ENCODE results near the gene MMP14. TPM values are rescaled to one million over a fixed set of nuclear protein-coding genes. Genes with fewer than 3 reads are reported as not detected.

The MMP14 gene
- total and polyA plus RNA-seq, 9 of the 15 experiments (the other 6 are each of a cell fraction or from before 2014, with no cell fraction given), result 0.36 to 5.8 (median 1.3) TPM; not detected in 2

DNA sequence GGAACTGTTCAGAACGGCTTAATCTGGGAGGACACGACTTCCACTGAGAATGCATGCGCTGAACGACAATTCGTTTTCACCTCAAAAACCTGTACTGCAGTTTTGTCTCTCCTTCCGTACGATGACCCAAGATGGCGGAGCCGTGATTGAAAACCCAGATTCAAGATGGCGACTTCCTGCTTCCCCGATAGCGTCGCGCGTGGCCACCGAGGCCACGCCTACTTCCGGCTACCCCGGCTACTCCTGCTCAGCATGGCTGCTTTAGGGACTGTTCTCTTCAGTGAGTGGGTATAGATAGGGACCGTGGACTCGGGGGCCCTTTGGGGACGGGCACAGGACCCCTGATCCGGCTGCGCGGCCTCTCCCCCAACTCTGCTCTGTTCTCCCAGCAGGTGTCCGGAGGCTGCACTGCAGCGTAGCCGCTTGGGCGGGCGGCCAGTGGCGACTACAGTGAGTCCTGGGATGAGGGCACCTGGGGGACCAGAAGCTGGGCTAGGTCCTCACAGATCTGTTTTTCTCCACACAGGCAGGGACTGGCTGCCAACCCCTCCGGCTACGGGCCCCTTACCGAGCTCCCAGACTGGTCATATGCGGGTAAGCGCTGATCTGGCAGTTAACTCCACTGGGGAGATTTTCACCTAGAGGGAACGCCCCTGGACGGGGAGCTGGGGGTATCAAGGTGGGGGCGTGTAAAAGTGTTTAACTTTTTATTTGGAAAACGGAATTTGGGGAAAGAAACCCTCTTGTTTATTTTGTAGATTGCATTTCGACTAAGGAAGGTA lies 6.5 kb upstream of the MMP14 start, which contains the start of gene MRPL52 (continued):
- peak; percentile 73 for TF ChIP-seq POLR2H (tag; IDR thresholded peaks at IDR 0.05; ENCODE audit: low read depth)
- peak; percentile 81; the same call in 1 of the 2 replicates for TF ChIP-seq ETV5 (CRISPR knock-in tag; IDR thresholded peaks at IDR 0.05; ENCODE audit: low read depth)
- no peak for TF ChIP-seq RERE (CRISPR knock-in tag; IDR thresholded peaks at IDR 0.05; ENCODE audit: borderline replicate concordance)
- peak; percentile 93 for TF ChIP-seq POLR2A (conservative IDR thresholded peaks at IDR 0.05)
- TF ChIP-seq, protein P1, sequence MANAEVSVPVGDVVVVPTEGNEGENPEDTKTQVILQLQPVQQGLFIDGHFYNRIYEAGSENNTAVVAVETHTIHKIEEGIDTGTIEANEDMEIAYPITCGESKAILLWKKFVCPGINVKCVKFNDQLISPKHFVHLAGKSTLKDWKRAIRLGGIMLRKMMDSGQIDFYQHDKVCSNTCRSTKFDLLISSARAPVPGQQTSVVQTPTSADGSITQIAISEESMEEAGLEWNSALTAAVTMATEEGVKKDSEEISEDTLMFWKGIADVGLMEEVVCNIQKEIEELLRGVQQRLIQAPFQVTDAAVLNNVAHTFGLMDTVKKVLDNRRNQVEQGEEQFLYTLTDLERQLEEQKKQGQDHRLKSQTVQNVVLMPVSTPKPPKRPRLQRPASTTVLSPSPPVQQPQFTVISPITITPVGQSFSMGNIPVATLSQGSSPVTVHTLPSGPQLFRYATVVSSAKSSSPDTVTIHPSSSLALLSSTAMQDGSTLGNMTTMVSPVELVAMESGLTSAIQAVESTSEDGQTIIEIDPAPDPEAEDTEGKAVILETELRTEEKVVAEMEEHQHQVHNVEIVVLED (CRISPR knock-in tag; IDR thresholded peaks at IDR 0.05), result peak; percentile 50; the same call in 1 of the 2 replicates
- TF ChIP-seq ZNF668 (CRISPR knock-in tag; IDR thresholded peaks at IDR 0.05), result no peak
- no peak for TF ChIP-seq BRF1 (IDR thresholded peaks at IDR 0.05; ENCODE audit: borderline replicate concordance, extremely low read depth, insufficient read length)
- peak; percentile 84 for TF ChIP-seq POLR2B (IDR thresholded peaks at IDR 0.05; ENCODE audit: low read depth, partially characterized antibody)
- no peak for TF ChIP-seq EHMT2 (IDR thresholded peaks at IDR 0.05)
- 0 out of 4 replicates have a peak, but pooled peaks of 1 of the 2 experiments have one; percentile 30 for TF ChIP-seq FOXA3 (CRISPR knock-in tag; conservative IDR thresholded peaks at IDR 0.05 in 1 of 2, IDR thresholded peaks at IDR 0.05 in 1 of 2)
- TF ChIP-seq HDAC1 (IDR thresholded peaks at IDR 0.05), result peak in 1 of 2 experiments; percentile 79; a peak in 2 of 4 replicates
- TF ChIP-seq, protein P2, sequence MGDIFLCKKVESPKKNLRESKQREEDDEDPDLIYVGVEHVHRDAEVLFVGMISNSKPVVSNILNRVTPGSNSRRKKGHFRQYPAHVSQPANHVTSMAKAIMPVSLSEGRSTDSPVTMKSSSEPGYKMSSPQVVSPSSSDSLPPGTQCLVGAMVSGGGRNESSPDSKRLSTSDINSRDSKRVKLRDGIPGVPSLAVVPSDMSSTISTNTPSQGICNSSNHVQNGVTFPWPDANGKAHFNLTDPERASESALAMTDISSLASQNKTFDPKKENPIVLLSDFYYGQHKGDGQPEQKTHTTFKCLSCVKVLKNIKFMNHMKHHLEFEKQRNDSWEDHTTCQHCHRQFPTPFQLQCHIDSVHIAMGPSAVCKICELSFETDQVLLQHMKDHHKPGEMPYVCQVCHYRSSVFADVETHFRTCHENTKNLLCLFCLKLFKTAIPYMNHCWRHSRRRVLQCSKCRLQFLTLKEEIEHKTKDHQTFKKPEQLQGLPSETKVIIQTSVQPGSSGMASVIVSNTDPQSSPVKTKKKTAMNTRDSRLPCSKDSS (IDR thresholded peaks at IDR 0.05; ENCODE audit: low read depth, partially characterized antibody), result no peak
- TF ChIP-seq, protein P3, sequence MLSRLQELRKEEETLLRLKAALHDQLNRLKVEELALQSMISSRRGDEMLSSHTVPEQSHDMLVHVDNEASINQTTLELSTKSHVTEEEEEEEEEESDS (CRISPR knock-in tag; IDR thresholded peaks at IDR 0.05), result no peak
- TF ChIP-seq GABPB1 (CRISPR knock-in tag; IDR thresholded peaks at IDR 0.05), result peak; percentile 80
- TF ChIP-seq KDM5B (IDR thresholded peaks at IDR 0.05; ENCODE audit: insufficient replicate concordance, low read depth, low read length), result peak; percentile 77
- TF ChIP-seq, protein P4, sequence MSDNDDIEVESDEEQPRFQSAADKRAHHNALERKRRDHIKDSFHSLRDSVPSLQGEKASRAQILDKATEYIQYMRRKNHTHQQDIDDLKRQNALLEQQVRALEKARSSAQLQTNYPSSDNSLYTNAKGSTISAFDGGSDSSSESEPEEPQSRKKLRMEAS (CRISPR knock-in tag; IDR thresholded peaks at IDR 0.05), result peak; percentile 57

Data from K562 (cell line).